SJSA1 (cell line): Measurements from ENCODE around the gene UBASH3B. TPM values are rescaled to one million over a fixed set of nuclear protein-coding genes. Genes with fewer than 3 reads are reported as not detected.
A peak's percentile ranks its signal among the peaks of the same experiment; 100 is the strongest.

Experiments used
- DNase-seq, 2 experiments: peaks; one replicate each; pipeline ENCODE4 v3.0.0-alpha.2; 2015 to 2020; ENCODE audit warnings: low spot score in 2 of 2, low read depth in 1 of 2
- H3K27ac ChIP-seq: fragments of 250-450 bp; sonication (Bioruptor Pico); 2 replicates; pipeline ENCODE4 v1.5.1; 2020; ENCODE audit warnings: mild to moderate bottlenecking, moderate library complexity
- H3K27me3 ChIP-seq: fragments of 250-450 bp; sonication (Bioruptor Pico); replicated peaks from 2 replicates; pipeline ENCODE4 v1.5.1; 2020; ENCODE audit warnings: mild to moderate bottlenecking, moderate library complexity
- H3K36me3 ChIP-seq: fragments of 250-450 bp; sonication (Bioruptor Pico); 2 replicates; pipeline ENCODE4 v1.5.1; 2020; ENCODE audit warnings: mild to moderate bottlenecking
- H3K4me1 ChIP-seq: fragments of 250-450 bp; sonication (Bioruptor Pico); replicated peaks from 2 replicates; pipeline ENCODE4 v1.6.1; 2021; ENCODE audit warnings: mild to moderate bottlenecking
- H3K4me3 ChIP-seq: fragments of 250-450 bp; sonication (Bioruptor Pico); 2 replicates; pipeline ENCODE4 v1.5.1; 2020; ENCODE audit warnings: mild to moderate bottlenecking
- H3K9me3 ChIP-seq: fragments of 250-450 bp; sonication (Bioruptor Pico); replicated peaks from 2 replicates; pipeline ENCODE4 v1.5.1; 2020; ENCODE audit warnings: mild to moderate bottlenecking
- total RNA-seq: library from RNA; depleted of rRNA; stranded (reverse); fragments of >200 nt; shearing (Covaris generic); gene quantifications from 2 replicates; pipeline ENCODE4 v1.2.3, GENCODE V29; 2014

Gene UBASH3B
- total RNA-seq, 1 experiment from 2014 or later, result 4.0 TPM

- no peak for DNase-seq
- no peak overlapping the region for H3K4me3 ChIP-seq
- H3K27me3 ChIP-seq, result no peaks in the 10 kb centered on the region
- H3K9me3 ChIP-seq, result no peaks in the 10 kb centered on the region
- no peaks in the 10 kb centered on the region for H3K36me3 ChIP-seq
- peaks cover 7% of the 10 kb centered on the region for H3K4me1 ChIP-seq
- no peak overlapping the region for H3K27ac ChIP-seq
Observed at GRCh38 chr11:122676638-122677037, 21.1 kb downstream of the UBASH3B start.

- Histone ChIP-seq H3K4me3 (no peak overlapping the region), H3K9me3 (no peaks in the 10 kb centered on the region), H3K36me3 (no peaks in the 10 kb centered on the region), H3K27ac (no peak overlapping the region), H3K4me1 (peaks cover 13% of the 10 kb centered on the region), H3K27me3 (no peaks in the 10 kb centered on the region)
- no peak for DNase-seq
Observed at GRCh38 chr11:122677256-122677655, 21.7 kb downstream of the UBASH3B start.

GRCh38 chr11:122678406-122678805 is 22.9 kb downstream of the UBASH3B start:
- H3K27ac ChIP-seq, result no peak overlapping the region

GRCh38 chr11:122679466-122679865 is 23.9 kb downstream of the UBASH3B start:
- Histone ChIP-seq H3K4me3 (no peak overlapping the region), H3K27ac (no peak overlapping the region), H3K4me1 (peaks cover 15% of the 10 kb centered on the region), H3K27me3 (no peaks in the 10 kb centered on the region), H3K9me3 (no peaks in the 10 kb centered on the region), H3K36me3 (no peaks in the 10 kb centered on the region)
- no peak for DNase-seq

More at GRCh38 chr11:122678406-122678805, 22.9 kb downstream of the UBASH3B start:
- no peaks in the 10 kb centered on the region for H3K36me3 ChIP-seq
- no peaks in the 10 kb centered on the region for H3K9me3 ChIP-seq
- no peak overlapping the region for H3K4me3 ChIP-seq
- no peak for DNase-seq
- no peaks in the 10 kb centered on the region for H3K27me3 ChIP-seq
- H3K4me1 ChIP-seq, result peaks cover 15% of the 10 kb centered on the region

- no peak overlapping the region for H3K4me3 ChIP-seq
- H3K27me3 ChIP-seq, result no peaks in the 10 kb centered on the region
- H3K4me1 ChIP-seq, result peaks cover 15% of the 10 kb centered on the region
- no peaks in the 10 kb centered on the region for H3K9me3 ChIP-seq
- H3K36me3 ChIP-seq, result no peaks in the 10 kb centered on the region
- no peak for DNase-seq
- no peak overlapping the region for H3K27ac ChIP-seq
Observed at GRCh38 chr11:122681070-122681469, 25.5 kb downstream of the UBASH3B start.

GRCh38 chr11:122681735-122682134 is 26.2 kb downstream of the UBASH3B start:
- peak; percentile 54 to 82 for DNase-seq
- H3K27me3 ChIP-seq, result no peaks in the 10 kb centered on the region
- H3K27ac ChIP-seq, result no peak overlapping the region
- H3K9me3 ChIP-seq, result no peaks in the 10 kb centered on the region
- H3K4me1 ChIP-seq, result peaks cover 15% of the 10 kb centered on the region
- H3K36me3 ChIP-seq, result no peaks in the 10 kb centered on the region
- no peak overlapping the region for H3K4me3 ChIP-seq

- Histone ChIP-seq H3K9me3 (no peaks in the 10 kb centered on the region), H3K36me3 (no peaks in the 10 kb centered on the region), H3K4me3 (no peak overlapping the region), H3K27ac (no peak overlapping the region), H3K4me1 (peaks cover 15% of the 10 kb centered on the region), H3K27me3 (no peaks in the 10 kb centered on the region)
- no peak for DNase-seq
Observed at GRCh38 chr11:122682464-122682863, 26.9 kb downstream of the UBASH3B start.

- DNase-seq, result no peak
- Histone ChIP-seq H3K36me3 (no peaks in the 10 kb centered on the region), H3K27me3 (no peaks in the 10 kb centered on the region), H3K4me3 (no peak overlapping the region), H3K9me3 (no peaks in the 10 kb centered on the region), H3K27ac (no peak overlapping the region), H3K4me1 (peaks cover 15% of the 10 kb centered on the region)
Observed at GRCh38 chr11:122685041-122685440, 29.5 kb downstream of the UBASH3B start.

- Histone ChIP-seq H3K9me3 (no peaks in the 10 kb centered on the region), H3K36me3 (no peaks in the 10 kb centered on the region), H3K27me3 (no peaks in the 10 kb centered on the region), H3K4me1 (peaks cover 13% of the 10 kb centered on the region), H3K27ac (no peak overlapping the region), H3K4me3 (no peak overlapping the region)
- DNase-seq, result no peak
Observed at GRCh38 chr11:122686111-122686510, 30.6 kb downstream of the UBASH3B start.

- no peak overlapping the region for H3K27ac ChIP-seq
- H3K36me3 ChIP-seq, result no peaks in the 10 kb centered on the region
- no peaks in the 10 kb centered on the region for H3K4me1 ChIP-seq
- no peak for DNase-seq
- H3K27me3 ChIP-seq, result no peaks in the 10 kb centered on the region
- no peaks in the 10 kb centered on the region for H3K9me3 ChIP-seq
- H3K4me3 ChIP-seq, result no peak overlapping the region
Observed at GRCh38 chr11:122690384-122690783, 34.9 kb downstream of the UBASH3B start.

GRCh38 chr11:122690801-122691548 is 35.5 kb downstream of the UBASH3B start:
- H3K4me1 ChIP-seq, result no peaks in the 10 kb centered on the region
- no peak overlapping the region for H3K27ac ChIP-seq
- no peak overlapping the region for H3K4me3 ChIP-seq
- no peak for DNase-seq
- H3K36me3 ChIP-seq, result no peaks in the 10 kb centered on the region
- no peaks in the 10 kb centered on the region for H3K27me3 ChIP-seq
- no peaks in the 10 kb centered on the region for H3K9me3 ChIP-seq

- Histone ChIP-seq H3K27me3 (no peaks in the 10 kb centered on the region), H3K9me3 (no peaks in the 10 kb centered on the region), H3K4me3 (no peak overlapping the region), H3K4me1 (no peaks in the 10 kb centered on the region), H3K27ac (no peak overlapping the region), H3K36me3 (no peaks in the 10 kb centered on the region)
- DNase-seq, result no peak
Observed at GRCh38 chr11:122691549-122692150, 36.1 kb downstream of the UBASH3B start.

GRCh38 chr11:122692444-122692843 is 36.9 kb downstream of the UBASH3B start:
- H3K4me3 ChIP-seq, result no peak overlapping the region
- H3K36me3 ChIP-seq, result no peaks in the 10 kb centered on the region
- H3K4me1 ChIP-seq, result no peaks in the 10 kb centered on the region
- no peaks in the 10 kb centered on the region for H3K27me3 ChIP-seq
- H3K27ac ChIP-seq, result no peak overlapping the region
- no peaks in the 10 kb centered on the region for H3K9me3 ChIP-seq
- DNase-seq, result no peak

- Histone ChIP-seq H3K4me1 (no peaks in the 10 kb centered on the region), H3K27me3 (no peaks in the 10 kb centered on the region), H3K4me3 (no peak overlapping the region), H3K27ac (no peak overlapping the region), H3K36me3 (no peaks in the 10 kb centered on the region), H3K9me3 (no peaks in the 10 kb centered on the region)
- no peak for DNase-seq
Observed at GRCh38 chr11:122695076-122695615, 39.6 kb downstream of the UBASH3B start.
